ELR (cell line): Measurements from ENCODE around the gene PPP2R1B.
"Not testable (repeated sequence)": the region's sequence is repeated elsewhere in the genome, so short reads cannot be mapped to it uniquely, and the experiment has no call there.

Source experiments
- DNase-seq: peaks from one replicate; pipeline ENCODE4 v3.0.0-alpha.2; 2015; ENCODE audit warnings: low read depth

PPP2R1B gene

DNA sequence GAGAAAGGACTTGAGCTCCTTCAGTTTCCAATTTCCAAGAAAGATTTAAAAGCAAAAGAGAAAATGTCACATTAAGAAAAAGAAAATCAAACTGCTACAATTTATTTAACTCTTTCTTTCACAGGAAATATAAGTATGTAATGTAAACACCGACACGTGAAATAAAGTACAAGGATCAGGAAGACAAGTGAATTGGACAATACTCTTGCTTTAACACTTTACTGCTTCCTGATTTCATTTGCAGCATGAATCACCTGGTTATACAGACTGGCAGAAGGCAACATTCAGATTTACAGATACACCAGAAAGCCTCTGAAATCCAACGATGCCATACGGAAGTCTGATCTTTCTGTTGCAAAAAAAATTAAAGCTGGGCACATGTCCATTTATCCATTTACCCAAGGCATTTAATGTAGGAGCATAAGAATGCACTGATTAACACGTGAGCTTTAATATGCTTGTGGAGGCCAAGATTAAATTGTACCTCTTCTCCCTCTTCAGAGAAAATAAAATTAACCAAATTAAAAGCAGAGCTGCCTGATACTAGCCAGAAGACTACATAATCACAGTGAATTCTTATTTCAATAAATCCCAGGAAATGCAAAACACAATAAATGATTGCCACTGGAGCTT is 16.0 kb upstream of the PPP2R1B start:
- DNase-seq, result no peak

DNA sequence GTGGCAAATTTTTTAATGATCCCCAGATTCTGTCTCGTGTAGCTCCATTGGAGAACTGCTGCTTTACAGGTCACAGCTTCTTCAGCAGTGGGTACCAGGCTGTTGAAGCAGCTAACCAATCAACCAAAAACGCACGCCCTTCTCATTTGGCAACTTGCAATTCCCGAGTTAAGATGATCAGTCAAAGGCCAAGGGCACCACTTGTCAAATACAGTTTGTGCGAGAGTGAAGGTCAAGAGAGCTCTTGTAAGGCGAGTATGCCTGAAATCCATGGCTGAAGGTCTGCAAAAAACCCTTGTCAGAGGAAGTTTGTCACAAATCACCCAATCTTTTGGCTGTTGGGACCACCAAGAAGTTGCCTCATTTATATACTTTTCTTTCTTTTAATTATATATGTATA is 12.9 kb upstream of the PPP2R1B start:
- no peak for DNase-seq

DNA sequence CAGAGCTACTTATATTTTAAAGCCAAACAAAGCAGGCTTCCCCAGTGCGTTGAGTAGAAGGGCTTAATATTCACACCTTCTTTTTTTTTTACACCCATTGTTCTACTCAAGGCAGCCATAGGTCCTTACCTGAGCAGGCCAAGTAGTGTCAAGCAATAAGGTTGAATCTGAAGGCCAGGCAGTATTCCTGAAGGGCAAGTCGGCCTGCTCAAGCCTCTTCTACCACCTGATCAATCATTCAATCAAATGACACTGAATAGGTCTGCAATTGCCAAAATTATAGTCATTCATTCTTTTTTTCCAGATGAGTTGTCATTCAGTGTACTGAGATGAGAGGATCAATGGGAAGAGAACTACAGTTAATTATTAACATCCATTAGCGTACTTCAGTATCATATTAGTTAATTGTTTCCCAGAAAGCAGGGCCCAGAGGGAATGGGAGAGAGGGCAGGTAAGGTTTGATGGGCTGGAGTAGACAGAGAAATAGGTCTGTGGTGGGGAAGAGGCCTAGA is 11.9 kb upstream of the PPP2R1B start:
- DNase-seq, result no peak

DNA sequence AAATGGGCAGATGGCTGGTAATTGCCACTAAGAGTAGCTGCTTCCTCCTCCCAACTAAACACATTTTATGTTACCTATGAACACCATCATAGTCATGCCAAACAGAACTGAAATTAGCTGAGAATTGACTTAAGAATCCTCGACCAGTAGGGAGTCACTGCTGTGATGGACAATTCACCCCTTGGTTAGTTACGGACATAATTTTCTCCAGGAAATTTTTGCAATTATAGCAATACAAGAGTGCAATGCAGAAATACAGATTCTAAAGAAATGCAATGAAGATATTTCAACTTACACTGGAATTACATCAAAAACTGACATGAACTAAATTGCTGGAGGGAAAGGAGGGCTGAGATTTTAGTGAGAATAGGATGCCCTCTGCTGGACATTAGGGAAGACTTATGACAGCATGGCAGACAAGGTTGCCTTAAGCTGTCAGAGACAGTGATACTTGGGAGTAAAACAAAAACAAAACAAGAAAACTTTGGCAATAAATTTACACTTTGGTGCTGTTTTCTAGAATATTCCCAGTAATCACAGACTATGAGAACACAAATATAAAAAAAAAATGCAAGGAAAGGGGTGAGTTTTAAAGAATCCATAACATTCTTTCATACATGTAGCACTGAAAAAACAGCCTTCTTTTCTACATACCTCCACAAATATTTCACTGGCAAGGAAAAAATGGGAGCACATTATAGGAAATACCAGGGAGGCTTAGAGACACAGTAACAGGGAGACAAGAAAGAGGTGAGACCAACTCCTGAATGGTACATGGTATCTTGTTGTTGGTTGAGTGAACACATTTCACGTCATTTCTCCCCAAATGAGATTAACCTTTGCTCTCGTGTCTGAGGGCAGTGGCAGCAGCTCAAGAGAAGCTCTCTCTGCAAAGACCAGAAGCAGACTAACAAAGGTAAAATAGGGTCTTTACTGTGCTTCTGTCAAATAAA is 11.2 kb upstream of the PPP2R1B start:
- DNase-seq, result peak; percentile 78

GRCh38 chr11:111776398-111777093 is 10.4 kb upstream of the PPP2R1B start:
- no peak for DNase-seq

DNA sequence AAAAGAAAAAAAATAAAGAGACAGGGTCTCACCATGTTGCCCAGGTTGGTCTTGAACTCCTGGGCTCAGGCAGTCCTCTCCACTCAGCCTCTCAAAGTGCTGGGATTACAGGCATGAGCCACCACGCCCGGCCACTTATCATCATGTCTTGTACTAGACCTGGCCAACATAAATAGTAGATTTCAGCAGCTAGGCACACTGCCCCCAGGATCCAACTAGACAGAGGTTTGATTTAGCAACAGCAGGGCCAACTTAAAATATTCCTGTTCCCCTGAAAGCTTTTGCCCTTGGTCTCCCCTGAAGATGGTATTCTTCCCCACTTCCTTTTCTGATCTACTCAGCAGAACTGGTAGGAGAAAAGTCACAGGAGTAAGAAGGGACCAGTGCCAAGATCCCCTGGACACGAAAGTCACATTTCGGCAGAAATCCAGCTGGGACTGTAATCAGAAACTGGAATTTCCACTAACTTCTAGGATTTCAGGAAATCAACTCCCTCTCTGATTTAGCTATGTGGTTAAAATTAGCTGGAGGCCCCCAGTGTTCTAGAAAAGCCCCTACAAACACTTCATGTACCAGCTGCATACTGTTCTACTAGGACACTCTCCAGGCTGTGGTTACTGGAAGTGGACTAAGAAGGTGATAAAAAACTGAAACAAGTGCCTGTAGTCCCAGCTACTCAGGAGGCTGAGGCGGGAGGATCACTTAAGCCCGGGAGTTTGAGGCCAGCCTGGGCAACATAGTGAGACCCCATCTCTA is 8.9 kb upstream of the PPP2R1B start:
- DNase-seq, result no peak

DNA sequence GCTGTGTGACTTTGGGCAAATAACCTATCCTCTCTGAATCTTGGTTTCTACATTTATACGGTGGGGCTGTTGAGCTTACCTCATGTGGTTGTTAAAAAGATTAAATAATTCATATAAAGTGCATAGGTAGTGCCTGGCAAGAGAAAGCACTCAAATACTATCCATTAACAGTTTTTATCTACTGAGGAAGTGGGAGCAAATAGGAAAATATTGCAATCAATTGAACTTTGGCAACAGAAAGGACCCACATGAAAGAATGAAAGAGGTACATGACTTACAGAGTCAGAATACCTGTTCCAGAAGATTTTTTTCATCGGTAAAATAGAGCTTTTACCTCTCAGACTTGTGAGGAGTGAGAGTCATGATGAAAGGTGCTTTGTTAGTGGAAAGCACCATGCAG is 6.3 kb upstream of the PPP2R1B start:
- DNase-seq, result no peak

DNA sequence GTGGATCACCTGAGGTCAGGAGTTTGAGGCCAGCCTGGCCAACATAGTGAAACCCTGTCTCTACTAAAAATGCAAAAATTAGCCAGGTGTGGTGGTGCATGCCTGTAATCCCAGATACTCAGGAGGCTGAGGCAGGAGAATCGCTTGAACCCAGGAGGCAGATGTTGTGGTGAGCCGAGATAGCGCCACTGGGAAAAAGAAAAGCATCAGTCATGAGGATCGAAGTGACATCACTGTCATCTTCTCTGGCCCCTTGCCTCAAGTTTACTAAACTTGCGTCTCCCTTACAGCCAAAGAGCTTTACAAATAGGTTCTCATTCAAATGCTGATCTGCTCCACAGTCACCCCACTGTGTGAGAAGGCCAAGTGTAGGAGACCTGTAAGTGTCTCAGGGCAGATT is 5.0 kb upstream of the PPP2R1B start:
- DNase-seq, result not testable (repeated sequence)

DNA sequence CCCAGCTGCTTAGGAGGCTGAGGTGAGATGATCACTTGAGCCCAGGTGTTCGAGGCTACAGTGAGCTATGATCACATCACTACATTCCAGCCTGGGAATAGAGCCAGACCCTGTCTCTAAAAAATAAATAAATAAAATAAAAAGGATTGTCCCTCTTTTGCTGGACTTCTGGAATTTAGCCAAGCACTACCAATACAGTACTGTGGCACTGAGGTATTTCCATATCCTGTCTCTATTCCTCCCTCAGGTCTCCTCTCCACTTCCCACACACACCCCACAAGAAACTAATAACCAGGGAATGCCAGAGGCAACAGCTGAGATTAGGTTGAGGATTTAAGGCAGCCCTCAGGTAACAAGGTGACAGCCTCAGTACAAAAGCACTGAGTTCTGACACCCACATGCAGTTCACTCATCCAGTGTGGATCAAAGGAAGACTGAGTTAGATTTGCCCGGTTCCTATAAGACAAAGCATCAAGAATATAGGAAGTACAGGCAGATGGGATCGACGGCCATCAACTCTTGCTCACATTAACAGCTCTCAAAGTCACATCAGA is 4.5 kb upstream of the PPP2R1B start:
- DNase-seq, result no peak

DNA sequence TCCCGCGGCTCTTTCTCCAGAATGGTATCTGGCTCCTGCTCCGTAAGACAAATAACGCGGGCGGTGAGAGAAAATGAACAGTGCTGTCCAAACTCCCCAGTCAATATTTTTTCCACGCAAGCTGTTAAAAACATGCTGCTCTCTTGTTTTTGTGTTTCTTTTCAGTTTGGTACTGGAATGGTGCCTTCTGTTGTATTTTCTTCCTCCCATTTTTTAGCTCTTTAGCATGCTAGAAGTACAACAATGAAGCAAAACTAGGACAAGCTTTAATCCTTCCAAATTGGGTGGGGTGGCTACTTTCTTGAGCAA is 599 bp upstream of the PPP2R1B start:
- DNase-seq, result no peak

GRCh38 chr11:111765320-111765983 is 737 bp downstream of the PPP2R1B start:
- peak; percentile 29 for DNase-seq

DNA sequence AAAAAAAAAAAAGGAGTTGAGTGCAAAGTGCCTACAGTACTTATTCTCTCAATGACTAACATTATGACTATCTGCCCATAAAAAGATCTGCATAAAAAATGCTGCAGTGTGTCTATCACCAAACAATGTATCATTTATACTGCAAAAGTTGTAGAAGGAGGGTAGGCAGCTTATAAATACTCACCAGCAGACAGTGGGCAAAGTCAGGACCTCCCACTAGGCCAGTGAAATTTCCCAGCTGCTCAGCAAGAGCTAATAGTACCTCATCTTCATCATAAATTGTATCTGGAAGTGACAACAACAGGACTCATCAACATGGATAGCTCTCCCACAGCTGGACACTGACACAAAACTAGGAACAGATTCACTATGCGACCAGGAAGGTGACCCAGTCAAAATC is 1.6 kb downstream of the PPP2R1B start:
- peak; percentile 51 for DNase-seq

DNA sequence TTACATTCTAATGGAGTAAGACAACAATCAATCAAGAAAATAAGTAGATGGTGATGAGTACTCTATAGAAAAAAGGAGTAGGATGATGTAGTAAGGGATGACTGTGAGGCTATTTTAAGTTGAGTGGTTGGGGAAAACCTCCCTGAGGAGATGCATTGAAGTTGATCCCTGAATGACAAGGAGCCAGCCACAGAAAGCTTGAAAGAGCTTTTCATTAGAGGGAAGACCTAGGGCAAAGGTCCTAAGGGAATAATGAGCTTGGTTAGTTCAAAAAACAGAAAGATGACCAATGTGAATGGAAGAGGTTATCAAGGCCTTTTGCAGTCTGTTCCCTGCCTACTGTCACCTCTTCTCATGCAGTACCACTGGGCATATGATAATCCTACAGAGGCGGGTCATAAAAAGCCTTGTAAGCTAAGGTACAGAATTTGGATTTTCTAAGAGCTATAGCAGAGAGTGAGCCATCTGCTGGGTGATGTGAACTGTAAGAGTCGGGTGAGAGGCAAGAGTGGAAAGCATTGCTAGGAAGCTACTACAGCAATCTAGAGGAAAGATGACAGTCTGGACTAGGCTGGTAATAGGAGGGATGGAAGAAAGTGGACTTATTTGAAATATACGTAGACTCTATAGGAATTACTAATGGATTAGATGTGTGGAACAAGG is 3.1 kb downstream of the PPP2R1B start:
- no peak for DNase-seq

DNA sequence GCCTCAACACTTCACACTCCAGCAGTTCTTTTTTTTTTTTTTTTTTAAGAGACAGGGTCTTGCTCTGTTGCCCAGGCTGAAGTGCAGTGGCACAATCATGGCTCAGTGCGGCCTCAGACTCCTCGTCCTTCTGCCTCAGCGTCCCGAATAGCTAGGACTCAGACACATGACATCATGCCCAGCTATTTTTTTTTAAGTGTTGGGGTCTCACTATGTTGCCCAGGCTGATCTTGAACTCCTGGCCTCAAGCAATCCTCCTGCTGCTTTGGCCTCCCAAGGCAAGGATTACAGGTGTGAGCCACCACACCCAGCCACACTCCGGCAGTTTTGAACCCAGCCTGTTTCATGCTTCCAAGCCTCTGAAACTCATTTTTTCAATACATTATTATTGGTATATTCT is 3.7 kb downstream of the PPP2R1B start:
- no peak for DNase-seq

DNA sequence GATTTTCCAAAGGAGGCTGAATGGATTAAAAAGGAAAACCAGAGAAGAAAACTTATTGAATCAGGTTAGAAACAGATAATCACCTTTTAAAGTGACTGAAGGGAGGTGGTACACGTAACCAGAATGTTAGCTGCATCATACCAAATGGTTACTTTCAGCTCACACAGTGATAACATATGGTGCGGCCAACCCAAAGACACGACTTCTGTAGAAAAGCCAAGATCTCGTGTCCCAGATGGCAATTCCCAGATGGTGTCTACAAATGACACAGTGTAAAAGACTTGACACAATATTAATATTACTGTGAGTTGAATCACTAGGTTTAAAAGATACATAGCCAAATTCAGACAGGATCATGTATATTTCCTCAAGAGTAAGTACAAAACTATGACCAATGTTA is 5.2 kb downstream of the PPP2R1B start:
- DNase-seq, result no peak

GRCh38 chr11:111759778-111760407 is 6.3 kb downstream of the PPP2R1B start:
- DNase-seq, result no peak

DNA sequence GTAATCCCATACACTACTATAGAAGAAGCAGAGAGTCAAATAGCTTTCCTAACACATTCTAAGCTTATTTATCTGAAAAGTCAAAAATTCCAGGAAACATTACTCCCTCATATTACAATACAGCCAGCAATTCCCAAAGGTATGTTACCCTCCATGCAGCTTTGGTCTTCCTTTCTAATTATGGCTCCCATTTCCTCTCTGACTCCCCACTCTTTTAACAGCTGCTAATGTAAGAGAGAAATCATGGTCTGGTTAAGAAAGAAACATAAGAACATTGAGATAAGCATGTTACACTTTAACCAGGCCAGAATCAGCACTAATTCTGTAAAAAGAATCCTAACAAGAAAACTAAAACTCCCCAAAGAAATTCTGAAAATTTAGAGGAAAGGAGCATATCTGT is 6.8 kb downstream of the PPP2R1B start:
- no peak for DNase-seq

- DNase-seq, result no peak
Observed at GRCh38 chr11:111756097-111756496, 10.1 kb downstream of the PPP2R1B start.

DNA sequence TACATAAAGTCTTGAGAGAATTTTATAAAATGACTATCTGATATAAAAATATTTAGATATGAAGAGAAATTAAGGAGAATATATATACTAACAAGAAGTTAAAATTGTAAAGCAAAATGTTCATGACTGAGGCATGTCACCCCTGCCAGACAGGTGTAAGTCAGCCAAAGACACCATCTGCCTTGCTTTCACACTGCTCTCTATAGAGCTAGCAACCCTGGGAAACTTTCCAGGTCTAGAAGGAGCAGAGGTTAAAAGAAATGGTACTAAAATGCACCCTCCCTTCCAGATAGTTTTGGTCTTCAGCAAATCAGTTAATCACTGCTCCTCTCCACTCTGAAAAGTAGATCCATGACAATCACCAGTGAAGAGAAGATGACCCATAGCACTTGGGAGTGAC is 16.5 kb downstream of the PPP2R1B start:
- DNase-seq, result no peak
